OCI-LY1 (cell line): ENCODE results near the gene USP46.

Source experiments
- H2AFZ ChIP-seq: fragments of 200-600 bp; sonication (generic), shearing (Covaris generic); 2 replicates; pipeline ENCODE4 v1.6.0; 2014; ENCODE audit warnings: antibody characterized with exemption, mild to moderate bottlenecking, low read length
- H3F3A ChIP-seq: fragments of 200-600 bp; sonication (generic), shearing (Covaris generic); 2 replicates; pipeline ENCODE4 v1.6.0; 2014; ENCODE audit warnings: mild to moderate bottlenecking, antibody characterized with exemption, low read length, moderate library complexity; ENCODE audit not compliant: insufficient read depth
- H3K27ac ChIP-seq: fragments of 200-600 bp; sonication (generic); 2 replicates; pipeline ENCODE4 v1.5.1; 2014; ENCODE audit warnings: low read length, mixed run types, mild to moderate bottlenecking, low read depth; ENCODE audit not compliant: poor library complexity, severe bottlenecking
- H3K27me3 ChIP-seq: fragments of 200-600 bp; sonication (generic); 2 replicates; pipeline ENCODE4 v1.6.0; 2014; ENCODE audit warnings: antibody characterized with exemption, mild to moderate bottlenecking, low read length, moderate library complexity; ENCODE audit not compliant: insufficient read depth
- H3K36me3 ChIP-seq: fragments of 200-600 bp; sonication (generic); 2 replicates; pipeline ENCODE4 v1.6.1; 2014; ENCODE audit warnings: mild to moderate bottlenecking, antibody characterized with exemption, low read length, moderate library complexity, mixed read lengths; ENCODE audit not compliant: insufficient read depth
- H3K4me1 ChIP-seq: fragments of 200-600 bp; sonication (generic); 2 replicates; pipeline ENCODE4 v1.5.1; 2014; ENCODE audit warnings: mild to moderate bottlenecking, low read length, moderate library complexity; ENCODE audit not compliant: insufficient read depth, severe bottlenecking
- H3K4me2 ChIP-seq: fragments of 200-600 bp; sonication (generic), shearing (Covaris generic); 2 replicates; pipeline ENCODE4 v1.6.1; 2014; ENCODE audit warnings: low read length
- H3K4me3 ChIP-seq: fragments of 200-600 bp; sonication (generic); 2 replicates; pipeline ENCODE4 v1.5.1; 2014; ENCODE audit warnings: low read length, low read depth, mild to moderate bottlenecking, mixed read lengths; ENCODE audit not compliant: poor library complexity, severe bottlenecking
- H3K79me2 ChIP-seq: fragments of 200-600 bp; shearing (Covaris generic); 2 replicates; pipeline ENCODE4 v1.6.1; 2016; ENCODE audit warnings: mixed run types, low read length, mixed read lengths; ENCODE audit not compliant: insufficient read depth
- H3K9ac ChIP-seq: fragments of 200-600 bp; sonication (generic), shearing (Covaris generic); 2 replicates; pipeline ENCODE4 v1.6.1; 2014; ENCODE audit warnings: mild to moderate bottlenecking, low read length, mixed read lengths
- H3K9me2 ChIP-seq: fragments of 200-600 bp; sonication (generic), shearing (Covaris generic); 2 replicates; pipeline ENCODE4 v1.6.1; 2014; ENCODE audit warnings: low read depth, mild to moderate bottlenecking, low read length, mixed read lengths
- H3K9me3 ChIP-seq: fragments of 200-600 bp; shearing (Covaris generic); 2 replicates; pipeline ENCODE4 v1.6.1; 2014; ENCODE audit warnings: low read length, mixed read lengths
- H4K20me1 ChIP-seq: fragments of 200-600 bp; sonication (generic), shearing (Covaris generic); 2 replicates; pipeline ENCODE4 v1.6.0; 2016; ENCODE audit warnings: mild to moderate bottlenecking, low read length; ENCODE audit not compliant: insufficient read depth
- CTCF ChIP-seq: fragments of 200-600 bp; sonication (generic), shearing (Covaris generic); IDR thresholded peaks from 2 replicates; pipeline ENCODE4 v1.5.1; 2017; ENCODE audit warnings: mild to moderate bottlenecking, antibody characterized with exemption, low read length, moderate library complexity, mixed read lengths
- EZH2 ChIP-seq: fragments of 200-600 bp; sonication (generic), shearing (Covaris generic); IDR thresholded peaks from 2 replicates; pipeline ENCODE4 v1.8.0; 2017; ENCODE audit warnings: borderline replicate concordance, mixed run types, mild to moderate bottlenecking, antibody characterized with exemption, low read length, moderate library complexity, mixed read lengths

The USP46 gene

GRCh38 chr4:52554612-52555355 lies 104.3 kb downstream of the USP46 start:
- H4K20me1 ChIP-seq = no peaks in the 10 kb centered on the region

GRCh38 chr4:52552778-52553177 lies 106.3 kb downstream of the USP46 start:
- H3K4me1 ChIP-seq = no peaks in the 10 kb centered on the region
- H3K4me3 ChIP-seq = no peak overlapping the region
- H3K36me3 ChIP-seq = no peaks in the 10 kb centered on the region
- no peaks in the 10 kb centered on the region for H3K79me2 ChIP-seq
- H2AFZ ChIP-seq = no peak overlapping the region
- H3K27ac ChIP-seq = no peak overlapping the region
- H3K9me2 ChIP-seq = no peaks in the 10 kb centered on the region
- H3K4me2 ChIP-seq = no peak overlapping the region
- no peak for TF ChIP-seq EZH2
- H3F3A ChIP-seq = no peaks in the 10 kb centered on the region
- H3K9ac ChIP-seq = no peak overlapping the region
- no peaks in the 10 kb centered on the region for H4K20me1 ChIP-seq
- H3K9me3 ChIP-seq = no peaks in the 10 kb centered on the region
- H3K27me3 ChIP-seq = no peaks in the 10 kb centered on the region

More at GRCh38 chr4:52554612-52555355, 104.3 kb downstream of the USP46 start:
- Histone ChIP-seq H3K4me3 (no peak overlapping the region), H3K4me2 (no peak overlapping the region), H3K27me3 (no peaks in the 10 kb centered on the region), H2AFZ (no peak overlapping the region), H3K9me2 (no peaks in the 10 kb centered on the region), H3K79me2 (no peaks in the 10 kb centered on the region), H3K9me3 (no peaks in the 10 kb centered on the region), H3K27ac (no peak overlapping the region), H3K9ac (no peak overlapping the region), H3K4me1 (no peaks in the 10 kb centered on the region), H3K36me3 (no peaks in the 10 kb centered on the region), H3F3A (no peaks in the 10 kb centered on the region)
- TF ChIP-seq CTCF = no peak
- no peak for TF ChIP-seq EZH2

- no peak overlapping the region for H3K27ac ChIP-seq
- H3K4me3 ChIP-seq = no peak overlapping the region
- no peaks in the 10 kb centered on the region for H3K79me2 ChIP-seq
- H3K27me3 ChIP-seq = no peaks in the 10 kb centered on the region
- H3K9ac ChIP-seq = no peak overlapping the region
- H4K20me1 ChIP-seq = no peaks in the 10 kb centered on the region
- no peak overlapping the region for H3K4me2 ChIP-seq
- TF ChIP-seq CTCF (no peak), EZH2 (no peak)
- no peaks in the 10 kb centered on the region for H3K9me3 ChIP-seq
- H2AFZ ChIP-seq = no peak overlapping the region
- no peaks in the 10 kb centered on the region for H3K9me2 ChIP-seq
- H3K36me3 ChIP-seq = no peaks in the 10 kb centered on the region
- H3K4me1 ChIP-seq = no peaks in the 10 kb centered on the region
- H3F3A ChIP-seq = no peaks in the 10 kb centered on the region
Observed at GRCh38 chr4:52551487-52551886, 107.6 kb downstream of the USP46 start.

GRCh38 chr4:52550186-52550585 lies 108.9 kb downstream of the USP46 start:
- Histone ChIP-seq H3K9me3 (no peaks in the 10 kb centered on the region), H3K36me3 (no peaks in the 10 kb centered on the region), H3F3A (no peaks in the 10 kb centered on the region), H3K4me3 (no peak overlapping the region), H2AFZ (no peak overlapping the region), H4K20me1 (no peaks in the 10 kb centered on the region), H3K4me1 (no peaks in the 10 kb centered on the region), H3K79me2 (no peaks in the 10 kb centered on the region), H3K4me2 (no peak overlapping the region), H3K27ac (no peak overlapping the region), H3K9me2 (no peaks in the 10 kb centered on the region), H3K27me3 (no peaks in the 10 kb centered on the region), H3K9ac (no peak overlapping the region)
- no peak for TF ChIP-seq CTCF
- TF ChIP-seq EZH2 = no peak
